HCT116 (cell line): ENCODE data around the gene TXLNG. TPM values are rescaled to one million over a fixed set of nuclear protein-coding genes. Genes with fewer than 3 reads are reported as not detected.

Experiments used
- ATAC-seq: fragments of 200-7000 bp; cut with Tn5 transposase; 2 replicates; pipeline ENCODE4 v1.9.1; 2020; ENCODE audit warnings: mild to moderate bottlenecking, moderate library complexity
- BruUV-seq: library from RNA; stranded (reverse); fragments of 400-500 nt; replicated peaks from 2 replicates; lab custom pipeline; 2021; lab: Mats Ljungman, UMichigan
- CTCF ChIA-PET: fragments of 300-600 bp; sonication (Branson Sonifier 250); formaldehyde crosslinking; loops from one replicate; lab custom pipeline; 2021; ENCODE audit warnings: antibody characterized with exemption; lab: Charles Lee
- POLR2A ChIA-PET: fragments of 300-600, 350-600 bp; sonication (Branson Sonifier 250); formaldehyde crosslinking; loops from one replicate; lab custom pipeline; 2021; ENCODE audit warnings: antibody characterized with exemption; lab: Charles Lee
- RAD21 ChIA-PET, 2 experiments: fragments of 300-600 bp; sonication (Branson Sonifier 250); formaldehyde crosslinking; loops; one replicate each; lab custom pipeline; 2023; ENCODE audit warnings: low total read pairs in 2 of 2; ENCODE audit not compliant: uncharacterized antibody in 2 of 2, unreplicated experiment in 2 of 2, low non-redundant PET in 1 of 2; lab: Charles Lee
- DNase-seq: peaks from one replicate; pipeline ENCODE4 v3.0.0-alpha.2; 2010; ENCODE audit warnings: low read depth, low spot score
- H2AFZ ChIP-seq: fragments of 200-600 bp; shearing (Covaris generic), sonication (generic); 2 replicates; pipeline ENCODE4 v1.6.1; 2017; ENCODE audit warnings: low read depth, mixed run types, mixed read lengths, antibody characterized with exemption, low read length; ENCODE audit not compliant: poor library complexity, severe bottlenecking
- H3K27ac ChIP-seq: 2 replicates; pipeline ENCODE4 v1.5.1; 2012; ENCODE audit warnings: low read depth, low read length
- H3K27me3 ChIP-seq: fragments of 200-600 bp; sonication (generic); 2 replicates; pipeline ENCODE4 v1.6.1; 2016; ENCODE audit warnings: mixed run types, low read length, mixed read lengths; ENCODE audit not compliant: insufficient read depth
- H3K36me3 ChIP-seq, 2 experiments: fragments of 200-500 bp in 1 of 2; fragments of 200-600 bp in 1 of 2; sonication (Bioruptor generic) in 1 of 2; sonication (generic) in 1 of 2; 2 replicates each; pipeline versions ENCODE4 v1.5.1 to v1.6.1; 2014 to 2016; ENCODE audit warnings: low read length in 2 of 2, inconsistent platforms in 1 of 2, mixed read lengths in 1 of 2, mixed run types in 1 of 2; ENCODE audit not compliant: insufficient read depth in 2 of 2, control insufficient read depth in 1 of 2
- H3K4me1 ChIP-seq, 2 experiments: fragments of 200-600 bp in 1 of 2; sonication (generic) in 1 of 2; 2 replicates each; pipeline versions ENCODE4 v1.5.1 to v1.6.1; 2012 to 2017; ENCODE audit warnings: low read length in 2 of 2, inconsistent platforms in 1 of 2, mild to moderate bottlenecking in 1 of 2, mixed read lengths in 1 of 2, mixed run types in 1 of 2, moderate library complexity in 1 of 2; ENCODE audit not compliant: insufficient read depth in 2 of 2, control insufficient read depth in 1 of 2
- H3K4me2 ChIP-seq: fragments of 200-600 bp; sonication (generic); 2 replicates; pipeline ENCODE4 v1.6.1; 2017; ENCODE audit warnings: mixed run types, low read length, mixed read lengths
- H3K4me3 ChIP-seq, 2 experiments: fragments of 200-600 bp in 1 of 2; sonication (generic) in 1 of 2; replicated peaks in 1 of 2; 2 replicates each; pipeline ENCODE4 v1.5.1; 2011 to 2016; ENCODE audit warnings: low read length in 2 of 2, control low read depth in 1 of 2, low read depth in 1 of 2, mild to moderate bottlenecking in 1 of 2, mixed read lengths in 1 of 2, mixed run types in 1 of 2
- H3K79me2 ChIP-seq: fragments of 200-600 bp; sonication (generic); 2 replicates; pipeline ENCODE4 v1.6.1; 2017; ENCODE audit warnings: mild to moderate bottlenecking, mixed run types, low read length, moderate library complexity, mixed read lengths; ENCODE audit not compliant: insufficient read depth
- H3K9ac ChIP-seq: fragments of 200-600 bp; sonication (generic); 2 replicates; pipeline ENCODE4 v1.6.1; 2016; ENCODE audit warnings: low read length, mixed read lengths
- H3K9me2 ChIP-seq: fragments of 200-600 bp; sonication (generic), shearing (Covaris generic); 2 replicates; pipeline ENCODE4 v1.6.1; 2017; ENCODE audit warnings: mixed run types, mild to moderate bottlenecking, moderate library complexity; ENCODE audit not compliant: insufficient read depth
- H3K9me3 ChIP-seq, 2 experiments: fragments of 200-500 bp in 1 of 2; fragments of 200-600 bp in 1 of 2; sonication (Bioruptor generic) in 1 of 2; sonication (generic) in 1 of 2; 2 replicates each; pipeline ENCODE4 v1.6.1; 2014 to 2017; ENCODE audit warnings: low read length in 2 of 2, mixed read lengths in 2 of 2, inconsistent platforms in 1 of 2, low read depth in 1 of 2, mild to moderate bottlenecking in 1 of 2, mixed run types in 1 of 2, moderate library complexity in 1 of 2; ENCODE audit not compliant: control insufficient read depth in 1 of 2, insufficient read depth in 1 of 2
- H4K20me1 ChIP-seq: fragments of 200-600 bp; sonication (generic), shearing (Covaris generic); 2 replicates; pipeline ENCODE4 v1.6.1; 2017; ENCODE audit warnings: mixed run types, mild to moderate bottlenecking, moderate library complexity; ENCODE audit not compliant: insufficient read depth
- CBX3 ChIP-seq: IDR thresholded peaks from 2 replicates; pipeline ENCODE4 v1.6.1; 2012; ENCODE audit warnings: low read depth
- CEBPB ChIP-seq: IDR thresholded peaks from 2 replicates; pipeline ENCODE4 v1.6.1; 2012; ENCODE audit warnings: low read depth
- EZH2phosphoT487 ChIP-seq: fragments of 200-600 bp; IDR thresholded peaks from 2 replicates; pipeline ENCODE4 v1.6.1; 2018; ENCODE audit warnings: antibody characterized with exemption, borderline replicate concordance
- FOSL1 ChIP-seq: IDR thresholded peaks from 2 replicates; pipeline ENCODE4 v1.6.1; 2012; ENCODE audit warnings: low read depth
- JUND ChIP-seq: IDR thresholded peaks from 2 replicates; pipeline ENCODE4 v1.6.1; 2012
- POLR2AphosphoS5 ChIP-seq: IDR thresholded peaks from 2 replicates; pipeline ENCODE4 v1.6.1; 2011; ENCODE audit warnings: mild to moderate bottlenecking, low read depth, low read length, moderate library complexity
- RAD21 ChIP-seq: IDR thresholded peaks from 2 replicates; pipeline ENCODE4 v1.6.1; 2012; ENCODE audit warnings: low read depth, mild to moderate bottlenecking
- SIN3A ChIP-seq: IDR thresholded peaks from 2 replicates; pipeline ENCODE4 v1.6.1; 2012; ENCODE audit warnings: low read depth
- TCF7L2 ChIP-seq: IDR thresholded peaks from 2 replicates; pipeline ENCODE4 v1.7.0; 2011; ENCODE audit warnings: borderline replicate concordance, inconsistent platforms; ENCODE audit not compliant: insufficient read depth, insufficient read length; ENCODE audit errors: extremely low read depth
- YY1 ChIP-seq: IDR thresholded peaks from 2 replicates; pipeline ENCODE4 v1.6.1; 2011; ENCODE audit warnings: low read length, low read depth, moderate library complexity, mild to moderate bottlenecking; ENCODE audit not compliant: insufficient replicate concordance; ENCODE audit errors: extremely low read depth
- intact Hi-C: fragments of 100-400 bp; cut with micrococcal nuclease; formaldehyde crosslinking; loops from 2 replicates; pipeline ENCODE4 v1.10.0; 2022
- total RNA-seq: library from RNA; stranded (reverse); gene quantifications from one replicate; pipeline ENCODE4 v1.2.1, GENCODE V29; 2021; ENCODE audit not compliant: unreplicated experiment
- TF ChIP-seq, protein P1 (sequence below): IDR thresholded peaks from 2 replicates; pipeline ENCODE4 v1.6.1; 2012; ENCODE audit warnings: low read depth
- TF ChIP-seq, protein P2 (sequence below): IDR thresholded peaks from 2 replicates; pipeline ENCODE4 v1.6.1; 2012
- TF ChIP-seq, protein P3 (sequence below): IDR thresholded peaks from 2 replicates; pipeline ENCODE4 v1.6.1; 2011; ENCODE audit warnings: mild to moderate bottlenecking, low read length, moderate library complexity; ENCODE audit not compliant: insufficient replicate concordance; ENCODE audit errors: extremely low read depth

TXLNG gene
- total RNA-seq, 1 experiment from 2014 or later: 22.9 TPM

DNA sequence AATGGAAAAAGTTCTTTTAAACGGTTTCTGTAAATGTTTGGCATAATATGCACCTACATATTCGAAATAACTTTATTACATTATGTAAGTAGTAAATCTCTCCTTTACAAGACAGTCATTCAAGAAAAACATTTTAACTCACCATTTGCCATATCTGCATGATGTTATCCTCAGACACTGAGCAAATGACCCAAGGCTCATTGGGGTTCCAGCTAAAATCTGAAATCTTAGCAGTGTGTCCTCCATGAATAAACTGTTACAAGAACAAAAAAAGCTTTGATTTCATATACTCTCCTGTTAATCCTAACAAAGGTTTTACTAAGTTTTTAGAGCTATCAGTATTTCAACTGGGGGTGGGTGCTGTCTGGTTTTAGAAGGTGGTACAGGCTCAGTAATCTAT is 59.4 kb downstream of the TXLNG start (continued):
- TF ChIP-seq POLR2AphosphoS5: no peak
- TF ChIP-seq, protein P1, sequence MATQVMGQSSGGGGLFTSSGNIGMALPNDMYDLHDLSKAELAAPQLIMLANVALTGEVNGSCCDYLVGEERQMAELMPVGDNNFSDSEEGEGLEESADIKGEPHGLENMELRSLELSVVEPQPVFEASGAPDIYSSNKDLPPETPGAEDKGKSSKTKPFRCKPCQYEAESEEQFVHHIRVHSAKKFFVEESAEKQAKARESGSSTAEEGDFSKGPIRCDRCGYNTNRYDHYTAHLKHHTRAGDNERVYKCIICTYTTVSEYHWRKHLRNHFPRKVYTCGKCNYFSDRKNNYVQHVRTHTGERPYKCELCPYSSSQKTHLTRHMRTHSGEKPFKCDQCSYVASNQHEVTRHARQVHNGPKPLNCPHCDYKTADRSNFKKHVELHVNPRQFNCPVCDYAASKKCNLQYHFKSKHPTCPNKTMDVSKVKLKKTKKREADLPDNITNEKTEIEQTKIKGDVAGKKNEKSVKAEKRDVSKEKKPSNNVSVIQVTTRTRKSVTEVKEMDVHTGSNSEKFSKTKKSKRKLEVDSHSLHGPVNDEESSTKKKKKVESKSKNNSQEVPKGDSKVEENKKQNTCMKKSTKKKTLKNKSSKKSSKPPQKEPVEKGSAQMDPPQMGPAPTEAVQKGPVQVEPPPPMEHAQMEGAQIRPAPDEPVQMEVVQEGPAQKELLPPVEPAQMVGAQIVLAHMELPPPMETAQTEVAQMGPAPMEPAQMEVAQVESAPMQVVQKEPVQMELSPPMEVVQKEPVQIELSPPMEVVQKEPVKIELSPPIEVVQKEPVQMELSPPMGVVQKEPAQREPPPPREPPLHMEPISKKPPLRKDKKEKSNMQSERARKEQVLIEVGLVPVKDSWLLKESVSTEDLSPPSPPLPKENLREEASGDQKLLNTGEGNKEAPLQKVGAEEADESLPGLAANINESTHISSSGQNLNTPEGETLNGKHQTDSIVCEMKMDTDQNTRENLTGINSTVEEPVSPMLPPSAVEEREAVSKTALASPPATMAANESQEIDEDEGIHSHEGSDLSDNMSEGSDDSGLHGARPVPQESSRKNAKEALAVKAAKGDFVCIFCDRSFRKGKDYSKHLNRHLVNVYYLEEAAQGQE: no peak
- TF ChIP-seq, protein P2, sequence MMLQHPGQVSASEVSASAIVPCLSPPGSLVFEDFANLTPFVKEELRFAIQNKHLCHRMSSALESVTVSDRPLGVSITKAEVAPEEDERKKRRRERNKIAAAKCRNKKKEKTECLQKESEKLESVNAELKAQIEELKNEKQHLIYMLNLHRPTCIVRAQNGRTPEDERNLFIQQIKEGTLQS: no peak
- TF ChIP-seq, all 23 proteins: peak for 0

DNA sequence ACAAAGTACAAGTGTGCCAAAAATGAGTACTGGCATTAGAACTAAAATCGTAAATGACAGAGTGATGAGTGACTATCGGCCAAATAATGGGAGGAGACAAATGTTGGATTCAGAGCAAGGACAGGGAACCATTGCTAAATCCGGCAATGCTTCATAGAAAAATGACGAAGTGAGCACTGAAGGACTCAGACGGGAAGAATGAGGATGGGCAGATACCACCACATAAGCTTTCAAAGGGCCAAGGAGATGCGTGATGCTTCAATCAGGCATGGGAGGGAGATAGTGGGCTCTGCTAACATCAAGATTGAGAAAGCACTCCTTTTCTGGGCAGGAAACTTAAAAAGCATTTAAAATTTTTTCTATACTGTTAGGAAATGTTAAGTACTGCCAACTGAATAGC is 62.3 kb downstream of the TXLNG start:
- ChIA-PET POLR2A (no interaction called here), RAD21 (no interaction called here), CTCF (no interaction called here)
- Histone ChIP-seq H3K4me2 (no peak overlapping the region), H3K9me2 (no peaks in the 10 kb centered on the region), H3K4me1 (no peaks in the 10 kb centered on the region), H3K4me3 (no peak overlapping the region), H2AFZ (no peak overlapping the region), H3K79me2 (peaks cover 27% of the 10 kb centered on the region), H3K9ac (no peak overlapping the region), H3K27ac (no peak overlapping the region), H3K27me3 (no peaks in the 10 kb centered on the region), H3K36me3 (peaks cover 12 to 21% of the 10 kb centered on the region in 2 experiments; a peak in 2 of 4 replicates), H3K9me3 (no peaks in the 10 kb centered on the region), H4K20me1 (no peaks in the 10 kb centered on the region)
- DNase-seq (no peak), ATAC-seq (no peak)
- intact Hi-C loops: no loop called here
- BruUV-seq: no TSS peak
- no peak for TF ChIP-seq CBX3
- TF ChIP-seq CEBPB: no peak
- TF ChIP-seq TCF7L2: no peak
- TF ChIP-seq YY1: no peak
- TF ChIP-seq SIN3A: no peak
- TF ChIP-seq POLR2AphosphoS5: no peak
- TF ChIP-seq, protein P1: no peak
- TF ChIP-seq, protein P3, sequence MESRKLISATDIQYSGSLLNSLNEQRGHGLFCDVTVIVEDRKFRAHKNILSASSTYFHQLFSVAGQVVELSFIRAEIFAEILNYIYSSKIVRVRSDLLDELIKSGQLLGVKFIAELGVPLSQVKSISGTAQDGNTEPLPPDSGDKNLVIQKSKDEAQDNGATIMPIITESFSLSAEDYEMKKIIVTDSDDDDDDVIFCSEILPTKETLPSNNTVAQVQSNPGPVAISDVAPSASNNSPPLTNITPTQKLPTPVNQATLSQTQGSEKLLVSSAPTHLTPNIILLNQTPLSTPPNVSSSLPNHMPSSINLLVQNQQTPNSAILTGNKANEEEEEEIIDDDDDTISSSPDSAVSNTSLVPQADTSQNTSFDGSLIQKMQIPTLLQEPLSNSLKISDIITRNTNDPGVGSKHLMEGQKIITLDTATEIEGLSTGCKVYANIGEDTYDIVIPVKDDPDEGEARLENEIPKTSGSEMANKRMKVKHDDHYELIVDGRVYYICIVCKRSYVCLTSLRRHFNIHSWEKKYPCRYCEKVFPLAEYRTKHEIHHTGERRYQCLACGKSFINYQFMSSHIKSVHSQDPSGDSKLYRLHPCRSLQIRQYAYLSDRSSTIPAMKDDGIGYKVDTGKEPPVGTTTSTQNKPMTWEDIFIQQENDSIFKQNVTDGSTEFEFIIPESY: no peak
- no peak for TF ChIP-seq EZH2phosphoT487
- TF ChIP-seq FOSL1: no peak
- TF ChIP-seq RAD21: no peak
- TF ChIP-seq JUND: no peak
